Ascending aorta (tissue), 2 donors: ENCODE measurements around the gene KNDC1. TPM values are rescaled to one million over a fixed set of nuclear protein-coding genes. Genes with fewer than 3 reads are reported as not detected.

Source experiments
- DNase-seq, 2 donors: peaks; one replicate each; pipeline ENCODE4 v3.0.0-alpha.2; 2019; ENCODE audit warnings: low spot score in 2 of 2
- H3K27ac ChIP-seq, 2 donors: fragments of 200-600 bp; sonication (generic); one replicate each; pipeline ENCODE4 v1.5.1; 2016 to 2017; ENCODE audit warnings: mild to moderate bottlenecking in 1 of 2
- H3K27me3 ChIP-seq: fragments of 200-600 bp; sonication (generic); one replicate; pipeline ENCODE4 v1.5.1; 2017
- H3K36me3 ChIP-seq, 2 donors: fragments of 200-600 bp; sonication (generic); one replicate each; pipeline ENCODE4 v1.5.1; 2016
- H3K4me1 ChIP-seq, 2 donors: fragments of 200-600 bp; sonication (generic); one replicate each; pipeline ENCODE4 v1.5.1; 2016 to 2017; ENCODE audit warnings: mild to moderate bottlenecking in 1 of 2
- H3K4me3 ChIP-seq, 2 donors: fragments of 200-600 bp; sonication (generic); one replicate each; pipeline ENCODE4 v1.5.1; 2016 to 2017; ENCODE audit warnings: mild to moderate bottlenecking in 1 of 2
- H3K9me3 ChIP-seq, 2 donors: fragments of 200-600 bp; sonication (generic); one replicate each; pipeline ENCODE4 v1.5.1; 2016
- intact Hi-C: fragments of 100-400 bp; cut with DNase I; formaldehyde crosslinking; loops from one replicate; pipeline ENCODE4 v1.15.1; 2023
- total RNA-seq: library from RNA; depleted of rRNA; stranded (reverse); fragments of >200 nt; gene quantifications from one replicate; pipeline ENCODE4 v1.1.0, GENCODE V29; 2016
- TF ChIP-seq, protein P1 (sequence below), 3 experiments: fragments of 200-600 bp in 2 of 3; fragments of 450-650 bp in 1 of 3; sonication (generic) in 2 of 3; IDR thresholded peaks; one replicate each; pipeline ENCODE4 v1.5.1; 2016 to 2019; ENCODE audit warnings: antibody characterized with exemption in 3 of 3, mild to moderate bottlenecking in 1 of 3, moderate library complexity in 1 of 3

KNDC1 gene
- total RNA-seq, 1 donor from 2014 or later = 0.21 TPM

GRCh38 chr10:133273534-133274143 lies 113.6 kb downstream of the KNDC1 start:
- no peak overlapping the region for H3K4me3 ChIP-seq
- DNase-seq = no peak
- peaks cover 0 to 16% of the 10 kb centered on the region in 2 donors for H3K36me3 ChIP-seq
- intact Hi-C loops = no loop called here
- TF ChIP-seq, protein P1, sequence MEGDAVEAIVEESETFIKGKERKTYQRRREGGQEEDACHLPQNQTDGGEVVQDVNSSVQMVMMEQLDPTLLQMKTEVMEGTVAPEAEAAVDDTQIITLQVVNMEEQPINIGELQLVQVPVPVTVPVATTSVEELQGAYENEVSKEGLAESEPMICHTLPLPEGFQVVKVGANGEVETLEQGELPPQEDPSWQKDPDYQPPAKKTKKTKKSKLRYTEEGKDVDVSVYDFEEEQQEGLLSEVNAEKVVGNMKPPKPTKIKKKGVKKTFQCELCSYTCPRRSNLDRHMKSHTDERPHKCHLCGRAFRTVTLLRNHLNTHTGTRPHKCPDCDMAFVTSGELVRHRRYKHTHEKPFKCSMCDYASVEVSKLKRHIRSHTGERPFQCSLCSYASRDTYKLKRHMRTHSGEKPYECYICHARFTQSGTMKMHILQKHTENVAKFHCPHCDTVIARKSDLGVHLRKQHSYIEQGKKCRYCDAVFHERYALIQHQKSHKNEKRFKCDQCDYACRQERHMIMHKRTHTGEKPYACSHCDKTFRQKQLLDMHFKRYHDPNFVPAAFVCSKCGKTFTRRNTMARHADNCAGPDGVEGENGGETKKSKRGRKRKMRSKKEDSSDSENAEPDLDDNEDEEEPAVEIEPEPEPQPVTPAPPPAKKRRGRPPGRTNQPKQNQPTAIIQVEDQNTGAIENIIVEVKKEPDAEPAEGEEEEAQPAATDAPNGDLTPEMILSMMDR (IDR thresholded peaks at IDR 0.05) = no peak
- no peaks in the 10 kb centered on the region for H3K9me3 ChIP-seq
- H3K4me1 ChIP-seq = peaks cover 0 to 3% of the 10 kb centered on the region in 2 donors
- no peaks in the 10 kb centered on the region for H3K27me3 ChIP-seq
- H3K27ac ChIP-seq = no peak overlapping the region

- peaks cover 5 to 26% of the 10 kb centered on the region in 2 donors for H3K36me3 ChIP-seq
- peaks cover 0 to 3% of the 10 kb centered on the region in 2 donors for H3K4me1 ChIP-seq
- no peak overlapping the region for H3K27ac ChIP-seq
- H3K4me3 ChIP-seq = peak overlapping the region in 1 of 2 donors; percentile 49
- intact Hi-C loops = no loop called here
- TF ChIP-seq, protein P1 (IDR thresholded peaks at IDR 0.05) = no peak
- H3K27me3 ChIP-seq = no peaks in the 10 kb centered on the region
- DNase-seq = no peak
- no peaks in the 10 kb centered on the region for H3K9me3 ChIP-seq
Measured at GRCh38 chr10:133274751-133275683, 115.0 kb downstream of the KNDC1 start.

DNA sequence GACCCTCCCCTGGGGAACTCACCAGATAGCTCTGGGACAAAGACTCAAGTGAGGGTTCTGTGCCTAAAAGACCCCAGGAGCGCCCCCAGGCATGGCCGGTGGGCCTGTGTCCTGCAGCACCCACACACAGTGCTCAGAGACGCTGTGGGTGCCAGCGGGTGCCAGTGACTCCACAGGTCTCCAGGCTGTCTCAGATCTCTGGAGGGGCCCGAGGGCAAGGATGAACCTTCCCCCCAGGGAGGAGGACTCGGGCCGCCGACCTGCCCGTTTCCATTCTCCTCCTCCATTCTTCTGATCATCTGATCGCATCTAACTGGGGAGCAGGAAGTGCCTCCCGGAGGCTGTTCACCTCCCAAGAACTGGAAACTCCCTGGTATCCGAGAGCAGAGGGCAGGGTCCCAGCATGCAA lies 115.7 kb downstream of the KNDC1 start:
- DNase-seq = no peak
- peak overlapping the region in 1 of 2 donors; percentile 49 for H3K4me3 ChIP-seq
- H3K27ac ChIP-seq = no peak overlapping the region
- peaks cover 0 to 3% of the 10 kb centered on the region in 2 donors for H3K4me1 ChIP-seq
- TF ChIP-seq, protein P1 (IDR thresholded peaks at IDR 0.05) = no peak
- intact Hi-C loops = no loop called here
- H3K9me3 ChIP-seq = no peaks in the 10 kb centered on the region
- peaks cover 12 to 29% of the 10 kb centered on the region in 2 donors for H3K36me3 ChIP-seq
- no peaks in the 10 kb centered on the region for H3K27me3 ChIP-seq

Other genes with a start within 250 kb of the KNDC1 start
- gene CFAP46, start 217.6 kb upstream of the KNDC1 start, total RNA-seq = not detected
- gene ADGRA1, start 72.3 kb upstream of the KNDC1 start, total RNA-seq = not detected
- gene UTF1, start 70.0 kb downstream of the KNDC1 start, total RNA-seq = not detected
- gene VENTX, start 77.6 kb downstream of the KNDC1 start, total RNA-seq = 1.5 TPM
- 21.4 TPM for gene ADAM8, start 116.6 kb downstream of the KNDC1 start, total RNA-seq
- gene TUBGCP2, start 148.7 kb downstream of the KNDC1 start, total RNA-seq = 72.4 TPM
- 51.8 TPM for gene ZNF511, start 148.7 kb downstream of the KNDC1 start, total RNA-seq
- not detected for gene CALY, start 176.7 kb downstream of the KNDC1 start, total RNA-seq
- not detected for gene PRAP1, start 187.2 kb downstream of the KNDC1 start, total RNA-seq
- 38.5 TPM for gene FUOM, start 197.8 kb downstream of the KNDC1 start, total RNA-seq
- 68.0 TPM for gene ECHS1, start 213.1 kb downstream of the KNDC1 start, total RNA-seq
- gene PAOX, start 219.0 kb downstream of the KNDC1 start, total RNA-seq = 1.4 TPM
- 37.8 TPM for gene MTG1, start 233.9 kb downstream of the KNDC1 start, total RNA-seq